Liver (tissue), 3 donors: ENCODE results near the gene BRWD1.
A peak's percentile ranks its signal among the peaks of the same experiment; 100 is the strongest.

ENCODE experiments used
- ATF3 ChIP-seq: IDR thresholded peaks from 2 replicates; pipeline ENCODE4 v1.6.1; 2016; ENCODE audit warnings: antibody characterized with exemption
- CTCF ChIP-seq: fragments of 150-350 bp; IDR thresholded peaks from 2 replicates; pipeline ENCODE4 v1.5.1; 2017; ENCODE audit warnings: improper control_type of control experiment, low read depth, low read length; ENCODE audit not compliant: missing input control
- HNF4G ChIP-seq: IDR thresholded peaks from 2 replicates; pipeline ENCODE4 v1.6.1; 2016; ENCODE audit warnings: antibody characterized with exemption
- JUND ChIP-seq, 2 donors: IDR thresholded peaks; 2 replicates each; pipeline ENCODE4 v1.6.1; 2016; ENCODE audit warnings: antibody characterized with exemption in 2 of 2
- MAX ChIP-seq: IDR thresholded peaks from 2 replicates; pipeline ENCODE4 v1.6.1; 2016; ENCODE audit warnings: antibody characterized with exemption
- YY1 ChIP-seq: IDR thresholded peaks from 2 replicates; pipeline ENCODE4 v1.6.1; 2016; ENCODE audit warnings: antibody characterized with exemption, mild to moderate bottlenecking
- donor health status: healthy.
- donor health status: healthy.

GRCh38 chr21:39183272-39184049, 130.0 kb downstream of the BRWD1 start, which contains the start of gene PSMG1:
- no peak for TF ChIP-seq CTCF
- TF ChIP-seq ATF3: no peak
- peak in 1 of 2 donors; percentile 18 for TF ChIP-seq JUND (IDR thresholded peaks at IDR 0.05)
- peak; percentile 41 for TF ChIP-seq YY1
- no peak for TF ChIP-seq MAX
- TF ChIP-seq HNF4G: no peak
